H1 (cell line): Measurements from ENCODE around the gene SOX15. TPM values are rescaled to one million over a fixed set of nuclear protein-coding genes. Genes with fewer than 3 reads are reported as not detected.

Source experiments
- CTCF ChIP-seq, 3 experiments: IDR thresholded peaks; 1 replicate in 2 of 3; 2 replicates in 1 of 3; pipeline versions ENCODE4 v1.5.1 to v1.6.1; 2011; ENCODE audit warnings: low read length in 3 of 3, mild to moderate bottlenecking in 3 of 3, inconsistent platforms in 2 of 3, low read depth in 1 of 3, moderate library complexity in 1 of 3; ENCODE audit not compliant: insufficient read depth in 1 of 3; ENCODE audit errors: control extremely low read depth in 1 of 3
- KDM4A ChIP-seq: IDR thresholded peaks from one replicate; pipeline ENCODE4 v1.7.1; 2012; ENCODE audit warnings: low read depth, mild to moderate bottlenecking, moderate library complexity, low read length, inconsistent platforms; ENCODE audit not compliant: severe bottlenecking
- MAX ChIP-seq: IDR thresholded peaks from 2 replicates; pipeline ENCODE4 v1.6.1; 2012; ENCODE audit warnings: inconsistent platforms
- PHF8 ChIP-seq: fragments of 200-600 bp; sonication (generic); conservative IDR thresholded peaks from 2 replicates; pipeline ENCODE4 v1.7.1; 2012; ENCODE audit warnings: low read depth, mild to moderate bottlenecking, inconsistent platforms, low read length, moderate library complexity
- TEAD4 ChIP-seq: IDR thresholded peaks from 2 replicates; pipeline ENCODE4 v1.6.1; 2012; ENCODE audit warnings: low read depth, low read length, inconsistent platforms, mixed read lengths
- polyA plus RNA-seq, 7 experiments: library from polyadenylated mRNA; depleted of rRNA in 3 of 7; stranded (reverse) in 5 of 7; unstranded in 2 of 7; fragments of >200 nt in 5 of 7; fragments of 200-250 nt in 2 of 7; gene quantifications; 1 replicate in 5 of 7; 2 replicates in 1 of 7; 4 replicates in 1 of 7; pipeline versions ENCODE4 v1.2.1 to v1.2.3, GENCODE V29; 2011 to 2013; ENCODE audit warnings: missing spikeins in 2 of 7, mixed read lengths in 2 of 7
- total RNA-seq: library from RNA; stranded (reverse); fragmentation: NEBNext Ultra II Directional; extraction: Animal tissue kit (Norgen Biotek cat#: 25700); gene quantifications from 2 replicates; pipeline ENCODE4 v1.2.1, GENCODE V29; 2021

Gene SOX15
- total and polyA plus RNA-seq, 2 of the 8 experiments (the other 6 are each of a cell fraction or from before 2014, with no cell fraction given) = 14.3 to 26.8 TPM

GRCh38 chr17:7551396-7551795, 38.5 kb downstream of the SOX15 start (continued):
- TF ChIP-seq PHF8 = no peak
- TF ChIP-seq KDM4A = no peak
- no peak for TF ChIP-seq MAX
- no peak for TF ChIP-seq TEAD4
- no peak for TF ChIP-seq CTCF (IDR thresholded peaks at IDR 0.05; ENCODE audit: control extremely low read depth in 1 of 3, insufficient read depth in 1 of 3, low read depth in 1 of 3, low read length in 3 of 3)
